Stimulated activated CD8-positive, alpha-beta memory T cell treated with anti-CD3 and anti-CD28 coated beads, Interleukin-15, amount 100 ng/mL, for 1 hour (primary cell): ENCODE measurements around the gene SYNM.

Experiments used
- DNase-seq: peaks from one replicate; pipeline ENCODE4 v3.0.0-alpha.2; 2020; ENCODE audit warnings: low read depth

Gene SYNM

DNA sequence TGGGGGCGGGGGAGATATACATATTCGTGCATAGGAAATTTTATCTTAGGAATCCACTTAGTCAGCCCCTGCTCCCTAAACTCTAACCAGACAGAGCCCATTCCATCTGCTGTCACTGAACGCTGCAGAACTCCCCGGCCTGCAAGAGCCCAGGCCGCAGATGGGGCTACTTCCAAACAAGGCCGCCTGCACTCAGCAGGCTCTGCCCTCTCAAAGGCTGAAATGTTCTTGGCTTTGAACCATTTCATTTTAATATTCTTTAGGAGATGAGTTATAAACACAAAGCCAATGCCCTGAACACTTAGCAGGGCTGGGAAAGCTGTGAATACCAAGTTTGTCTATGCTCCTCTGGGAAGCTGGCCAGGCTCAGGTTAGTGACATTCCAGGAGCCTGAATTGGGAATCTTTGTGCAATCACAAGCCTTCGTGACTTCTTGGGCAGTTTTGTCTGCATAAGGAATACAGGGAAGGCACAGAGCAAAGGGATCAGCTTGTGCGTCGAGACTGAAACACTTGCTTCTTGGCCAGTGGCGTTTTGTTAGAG, 65.0 kb downstream of the SYNM start:
- DNase-seq: no peak

DNA sequence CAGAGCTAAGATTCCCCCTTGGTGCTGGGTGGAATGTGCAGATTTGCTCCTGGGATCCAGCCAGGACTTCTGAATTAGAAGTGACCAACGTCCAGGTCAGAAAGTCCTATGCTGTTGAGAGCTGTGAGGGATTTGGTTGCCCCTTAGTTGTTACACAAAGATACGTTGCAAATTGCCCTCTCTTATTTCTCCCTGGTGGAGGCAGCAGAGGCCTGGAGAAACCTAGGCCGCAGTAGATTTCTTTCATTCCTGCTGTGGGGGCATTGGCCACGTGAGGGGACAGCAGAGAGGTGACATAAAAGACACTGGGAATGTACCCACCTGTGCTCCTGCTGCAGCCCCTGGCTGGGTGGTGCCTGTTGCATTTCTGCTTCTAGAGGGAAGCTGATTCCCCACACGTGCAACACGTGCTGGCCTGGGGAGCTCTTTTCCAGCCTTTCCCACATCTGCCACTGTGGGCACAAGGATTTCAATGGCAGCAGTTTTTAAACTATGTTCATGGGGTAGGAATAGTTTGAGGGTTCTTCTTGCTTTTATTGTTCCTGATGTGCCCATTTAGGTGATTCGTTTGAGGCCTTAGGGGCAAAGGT, 65.7 kb downstream of the SYNM start:
- no peak for DNase-seq

DNA sequence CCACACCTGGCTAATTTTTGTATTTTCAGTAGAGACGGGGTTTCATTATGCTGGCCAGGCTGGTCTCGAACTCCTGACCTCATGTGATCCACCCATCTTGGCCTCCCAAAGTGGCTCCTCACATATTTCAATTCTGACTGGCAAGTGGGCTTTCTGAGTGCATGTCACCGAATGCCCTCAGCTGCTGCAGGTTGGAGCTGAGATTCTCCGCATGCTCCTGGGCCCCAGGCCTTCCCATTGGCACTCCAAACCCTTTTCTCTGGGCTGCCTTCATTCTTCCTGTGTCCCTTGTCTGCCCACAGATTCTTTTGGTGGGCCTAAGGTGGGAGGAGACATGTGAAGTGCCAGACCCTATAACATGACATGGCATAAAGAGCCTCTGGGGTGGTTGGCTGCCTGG, 67.3 kb downstream of the SYNM start:
- no peak for DNase-seq

DNA sequence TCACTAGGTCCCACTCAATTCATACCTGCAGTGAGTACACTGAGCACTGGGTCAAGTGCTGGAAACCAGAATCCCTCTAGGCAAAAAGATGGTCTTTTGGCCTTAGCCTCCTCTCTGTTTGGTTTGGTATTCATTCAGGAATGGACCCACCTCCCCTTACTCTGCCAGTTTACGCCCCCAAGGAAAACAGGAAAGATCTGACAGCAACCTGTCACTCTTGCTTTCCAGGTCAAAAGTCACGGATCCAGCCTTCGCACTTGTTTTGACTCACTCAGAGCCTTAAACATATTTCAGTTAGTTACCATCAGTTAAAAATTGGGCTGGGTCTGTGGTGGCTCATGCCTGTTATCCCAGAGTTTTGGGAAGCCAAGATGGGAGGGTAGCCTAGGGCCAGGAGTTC, 68.1 kb downstream of the SYNM start:
- DNase-seq: no peak

- DNase-seq: no peak
Measured at GRCh38 chr15:99174567-99175395, 69.9 kb downstream of the SYNM start.

DNA sequence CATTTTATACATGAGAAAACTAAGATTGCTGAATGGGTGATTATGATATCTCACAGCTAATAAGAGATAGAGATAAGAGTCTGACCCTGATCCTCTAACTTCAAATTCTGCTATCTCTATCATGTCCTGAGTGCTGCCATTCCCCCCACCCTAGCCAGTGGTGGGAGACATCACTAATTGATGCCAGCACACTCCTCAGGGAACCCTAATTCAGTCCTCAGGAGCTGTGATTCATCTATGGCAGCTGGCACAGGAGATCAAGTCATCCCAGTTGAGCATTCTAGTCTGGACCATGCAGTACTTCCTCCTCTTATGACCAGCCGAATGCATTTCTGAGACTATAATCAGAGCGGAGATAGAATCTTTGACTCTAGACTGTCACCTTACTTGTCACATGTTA, 71.9 kb downstream of the SYNM start:
- DNase-seq: no peak

DNA sequence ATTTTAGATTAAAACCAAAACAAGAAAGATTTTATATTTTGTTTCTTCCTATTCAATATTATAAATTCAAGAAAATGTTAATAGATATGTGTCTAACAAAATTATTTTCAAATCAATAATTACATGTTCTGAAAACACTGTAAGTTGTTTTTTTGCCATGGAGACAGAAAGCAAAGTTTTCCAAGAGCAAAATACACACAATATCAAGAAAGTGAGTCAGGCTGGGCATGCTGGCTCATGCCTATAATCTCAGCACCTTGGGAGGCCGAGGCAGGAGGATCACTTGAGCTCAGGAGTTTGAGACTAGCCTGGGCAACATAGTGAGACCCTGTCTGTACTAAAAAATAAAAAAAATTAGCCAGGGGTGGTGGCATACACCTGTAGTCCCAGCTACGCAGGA, 72.8 kb downstream of the SYNM start:
- no peak for DNase-seq

DNA sequence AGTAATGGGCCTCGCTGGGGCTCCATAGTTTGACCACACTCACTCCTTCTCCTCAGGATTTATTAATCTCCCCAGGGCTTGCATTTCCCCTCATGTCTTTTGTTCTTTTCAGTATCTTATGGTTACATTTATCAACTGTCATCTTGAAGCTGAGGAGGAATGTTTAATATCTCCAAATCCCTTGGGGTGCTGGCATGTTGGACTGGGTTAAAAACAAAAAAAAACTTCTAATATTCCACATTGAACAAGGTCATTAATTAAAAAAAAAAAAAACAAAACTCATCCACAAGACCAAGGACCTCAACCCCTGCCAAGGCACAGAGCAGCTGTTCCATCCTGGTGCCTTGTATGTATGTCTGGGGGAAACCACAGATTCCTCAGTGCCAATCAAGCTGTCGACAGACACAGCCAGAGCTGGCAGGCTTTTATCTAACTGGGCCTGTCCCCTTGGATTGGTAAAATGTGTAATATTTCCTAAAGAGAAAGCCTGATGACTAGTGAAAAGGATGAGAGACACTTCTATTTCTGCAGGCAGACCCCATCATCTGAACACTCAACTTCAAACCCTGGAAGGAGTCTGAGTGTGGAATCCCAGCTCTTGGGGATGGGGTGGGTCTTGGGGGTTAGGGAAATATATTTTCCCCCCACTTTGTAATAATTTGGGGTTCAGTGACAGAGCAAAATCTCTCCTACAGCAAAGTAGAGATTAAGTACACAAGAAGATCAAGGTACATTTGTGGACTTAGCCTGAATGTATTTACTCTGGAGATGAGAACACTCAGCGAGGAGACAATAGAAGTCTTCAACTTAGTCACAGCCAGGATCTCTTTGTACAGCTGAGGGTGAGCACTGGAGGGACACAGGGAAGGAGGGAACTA, 75.4 kb downstream of the SYNM start:
- DNase-seq: no peak

DNA sequence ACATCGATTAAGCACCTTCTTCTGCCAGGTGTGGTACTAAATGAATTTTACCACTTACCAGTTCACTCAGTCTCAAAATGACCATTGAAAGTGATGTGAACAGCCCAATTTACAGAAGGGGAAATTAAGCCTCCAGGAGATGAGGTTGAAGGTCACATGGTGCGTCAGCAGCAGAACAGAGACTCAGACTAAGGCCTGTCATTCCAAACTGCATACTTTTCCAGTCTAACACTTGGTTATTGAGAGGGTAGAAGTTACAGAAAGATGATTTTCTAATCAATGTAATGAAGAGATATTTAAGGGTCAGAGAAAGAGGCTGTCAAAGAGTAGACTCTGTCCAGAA, 76.1 kb downstream of the SYNM start:
- DNase-seq: no peak

GRCh38 chr15:99181545-99181971, 76.7 kb downstream of the SYNM start:
- DNase-seq: no peak

DNA sequence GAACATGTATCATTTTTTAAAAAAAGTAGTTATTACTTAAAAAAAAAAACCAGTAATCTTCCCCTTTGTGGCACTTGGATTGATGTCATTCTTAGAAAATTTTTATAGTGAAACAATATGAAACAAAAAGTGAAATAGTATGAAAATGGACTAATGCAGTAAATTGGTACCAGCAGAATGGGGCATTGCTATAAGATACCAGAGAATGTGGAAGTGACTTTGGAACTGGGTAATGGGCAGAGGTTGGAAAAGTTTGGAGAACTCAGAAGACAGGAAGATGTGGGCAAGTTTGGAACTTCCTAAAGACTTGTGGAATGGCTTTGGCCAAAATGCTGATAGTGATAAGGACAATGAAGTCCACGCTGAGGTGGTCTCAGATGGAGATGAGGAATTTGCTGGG, 77.9 kb downstream of the SYNM start:
- DNase-seq: no peak
